ENCODE results near the gene KDR.

GRCh38 chr4:55173580-55173979 lies 48.2 kb upstream of the KDR start:
- TF ChIP-seq CTCF (conservative IDR thresholded peaks at IDR 0.05; ENCODE audit: low read length), result no peak
- no peak for TF ChIP-seq EZH2phosphoT487 (IDR thresholded peaks at IDR 0.05; ENCODE audit: borderline replicate concordance, low read depth, low read length)

Measured in OCI-LY7 (cell line).